Upper lobe of left lung (tissue), 6 donors: ENCODE measurements around the gene CSRP1. TPM values are rescaled to one million over a fixed set of nuclear protein-coding genes. Genes with fewer than 3 reads are reported as not detected.
A peak's percentile ranks its signal among the peaks of the same experiment; 100 is the strongest.

Experiments used
- ATAC-seq, 2 donors: fragments of 200-7000 bp; cut with Tn5 transposase; one replicate each; pipeline ENCODE4 v1.9.1; 2022; ENCODE audit warnings: mild to moderate bottlenecking in 2 of 2, moderate library complexity in 2 of 2; ENCODE audit not compliant: low FRiP score in 2 of 2
- DNase-seq, 2 donors: peaks; one replicate each; pipeline ENCODE4 v3.0.0-alpha.2; 2019 to 2020
- H3K27ac ChIP-seq, 4 donors: fragments of 200-600 bp; sonication (generic); one replicate each; pipeline ENCODE4 v1.5.1; 2016 to 2019
- H3K27me3 ChIP-seq, 4 donors: fragments of 200-600 bp; sonication (generic); one replicate each; pipeline ENCODE4 v1.5.1; 2017 to 2019
- H3K36me3 ChIP-seq, 4 donors: fragments of 200-600 bp; sonication (generic); one replicate each; pipeline ENCODE4 v1.5.1; 2016 to 2019
- H3K4me1 ChIP-seq, 4 donors: fragments of 200-600 bp; sonication (generic); one replicate each; pipeline ENCODE4 v1.5.1; 2018 to 2019
- H3K4me3 ChIP-seq, 4 donors: fragments of 200-600 bp; sonication (generic); one replicate each; pipeline ENCODE4 v1.5.1; 2017 to 2019; ENCODE audit warnings: mild to moderate bottlenecking in 2 of 4, moderate library complexity in 1 of 4
- H3K9me3 ChIP-seq, 4 donors: fragments of 200-600 bp; sonication (generic); one replicate each; pipeline ENCODE4 v1.5.1; 2018 to 2019
- EP300 ChIP-seq, 4 donors: sonication (generic); formaldehyde crosslinking; IDR thresholded peaks; one replicate each; pipeline ENCODE4 v1.5.1; 2017; ENCODE audit warnings: antibody characterized with exemption in 4 of 4, control low read depth in 2 of 4
- POLR2A ChIP-seq, 4 donors: fragments of 450-650 bp; IDR thresholded peaks; one replicate each; pipeline ENCODE4 v1.5.1; 2016 to 2017; ENCODE audit warnings: antibody characterized with exemption in 4 of 4, mild to moderate bottlenecking in 2 of 4
- POLR2AphosphoS5 ChIP-seq, 2 donors: sonication (generic); formaldehyde crosslinking; IDR thresholded peaks; one replicate each; pipeline ENCODE4 v1.5.1; 2017; ENCODE audit warnings: antibody characterized with exemption in 2 of 2
- WGBS, 2 donors: methylation state at CpG; one replicate each; pipeline ENCODE4 v1.1.5; 2017 to 2018; 5-methylcytosine and 5-hydroxymethylcytosine counted together
- total RNA-seq, 6 donors: library from RNA; depleted of rRNA in 4 of 6; stranded (reverse); fragments of >200 nt in 4 of 6; gene quantifications; one replicate each; pipeline versions ENCODE4 v1.1.0 to v1.2.1, GENCODE V29; 2016 to 2021
- TF ChIP-seq, protein P1 (sequence below), 6 experiments: fragments of 450-650 bp in 4 of 6; fragments of 200-600 bp in 2 of 6; sonication (generic) in 2 of 6; IDR thresholded peaks; one replicate each; pipeline ENCODE4 v1.5.1; 2016 to 2019; ENCODE audit warnings: antibody characterized with exemption in 6 of 6
- donor health status: DM: no; HTN: no; CAD: no; lungs with moderate emphysema.
- donor health status: DM: no; HTN: yes; CAD: no; lungs with severe emphysema.

Gene CSRP1
- total RNA-seq, 6 donors from 2014 or later, result 200 to 495 (median 327) TPM

- no peak for DNase-seq
- no peak for ATAC-seq
- Histone ChIP-seq H3K36me3 (peaks cover 0 to 7% (median 3%) of the 10 kb centered on the region in 4 donors), H3K27me3 (no peaks in the 10 kb centered on the region), H3K4me1 (peaks cover 36 to 66% (median 45%) of the 10 kb centered on the region in 4 donors), H3K9me3 (no peaks in the 10 kb centered on the region), H3K4me3 (no peak overlapping the region), H3K27ac (peak overlapping the region in 2 of 4 donors; percentile 82 to 85)
- 94 to 100% methylated on average over 3 to 5 of the region's 5 CpGs for WGBS, 2 donors
- TF ChIP-seq POLR2A (IDR thresholded peaks at IDR 0.05) (no peak), EP300 (IDR thresholded peaks at IDR 0.05) (no peak), POLR2AphosphoS5 (IDR thresholded peaks at IDR 0.05) (no peak)
- TF ChIP-seq, protein P1, sequence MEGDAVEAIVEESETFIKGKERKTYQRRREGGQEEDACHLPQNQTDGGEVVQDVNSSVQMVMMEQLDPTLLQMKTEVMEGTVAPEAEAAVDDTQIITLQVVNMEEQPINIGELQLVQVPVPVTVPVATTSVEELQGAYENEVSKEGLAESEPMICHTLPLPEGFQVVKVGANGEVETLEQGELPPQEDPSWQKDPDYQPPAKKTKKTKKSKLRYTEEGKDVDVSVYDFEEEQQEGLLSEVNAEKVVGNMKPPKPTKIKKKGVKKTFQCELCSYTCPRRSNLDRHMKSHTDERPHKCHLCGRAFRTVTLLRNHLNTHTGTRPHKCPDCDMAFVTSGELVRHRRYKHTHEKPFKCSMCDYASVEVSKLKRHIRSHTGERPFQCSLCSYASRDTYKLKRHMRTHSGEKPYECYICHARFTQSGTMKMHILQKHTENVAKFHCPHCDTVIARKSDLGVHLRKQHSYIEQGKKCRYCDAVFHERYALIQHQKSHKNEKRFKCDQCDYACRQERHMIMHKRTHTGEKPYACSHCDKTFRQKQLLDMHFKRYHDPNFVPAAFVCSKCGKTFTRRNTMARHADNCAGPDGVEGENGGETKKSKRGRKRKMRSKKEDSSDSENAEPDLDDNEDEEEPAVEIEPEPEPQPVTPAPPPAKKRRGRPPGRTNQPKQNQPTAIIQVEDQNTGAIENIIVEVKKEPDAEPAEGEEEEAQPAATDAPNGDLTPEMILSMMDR (IDR thresholded peaks at IDR 0.05), result no peak
Measured at GRCh38 chr1:201459775-201460174, 47.1 kb downstream of the CSRP1 start.

DNA sequence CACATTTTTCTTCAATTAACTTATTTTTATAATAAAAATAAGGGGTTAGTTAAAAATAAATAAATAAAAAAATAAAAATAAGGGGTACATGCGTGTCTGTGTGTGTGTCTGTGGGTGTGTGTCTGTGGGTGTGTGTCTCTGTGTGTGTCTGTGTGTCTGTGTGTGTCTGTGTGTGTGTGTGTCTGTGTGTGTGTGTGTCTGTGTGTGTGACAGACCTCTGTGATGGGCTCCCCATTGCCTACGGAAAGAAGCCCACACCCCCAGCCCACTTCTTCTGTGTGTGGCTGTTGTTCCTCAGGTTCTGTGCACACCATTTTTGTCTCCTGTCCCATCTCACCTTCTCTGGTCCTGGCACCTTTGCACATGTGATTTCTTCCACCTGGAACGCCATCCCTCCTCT, 47.9 kb downstream of the CSRP1 start:
- TF ChIP-seq POLR2AphosphoS5 (IDR thresholded peaks at IDR 0.05), result no peak
- TF ChIP-seq EP300 (IDR thresholded peaks at IDR 0.05), result no peak
- TF ChIP-seq POLR2A (IDR thresholded peaks at IDR 0.05), result no peak
- TF ChIP-seq, protein P1 (IDR thresholded peaks at IDR 0.05), result no peak
- Histone ChIP-seq H3K27ac (peak overlapping the region in 1 of 4 donors; percentile 5), H3K36me3 (no peaks in the 10 kb centered on the region), H3K4me1 (peaks cover 36 to 66% (median 45%) of the 10 kb centered on the region in 4 donors), H3K4me3 (no peak overlapping the region), H3K27me3 (no peaks in the 10 kb centered on the region), H3K9me3 (no peaks in the 10 kb centered on the region)
- DNase-seq (no peak), ATAC-seq (no peak)
- 93 to 94% methylated on average over 3 of the region's 3 CpGs for WGBS, 2 donors

- TF ChIP-seq POLR2AphosphoS5 (IDR thresholded peaks at IDR 0.05) (no peak), POLR2A (IDR thresholded peaks at IDR 0.05) (no peak), EP300 (IDR thresholded peaks at IDR 0.05) (no peak)
- TF ChIP-seq, protein P1 (IDR thresholded peaks at IDR 0.05), result no peak
- Histone ChIP-seq H3K9me3 (no peaks in the 10 kb centered on the region), H3K4me3 (no peak overlapping the region), H3K36me3 (no peaks in the 10 kb centered on the region), H3K27ac (peak overlapping the region; percentile 37 to 77 (median 66)), H3K4me1 (peaks cover 30 to 55% (median 38%) of the 10 kb centered on the region in 4 donors), H3K27me3 (no peaks in the 10 kb centered on the region)
- 54 to 75% methylated on average over 4 of the region's 4 CpGs for WGBS, 2 donors
- no peak for DNase-seq
- ATAC-seq, result no peak
Measured at GRCh38 chr1:201457508-201457960, 49.4 kb downstream of the CSRP1 start.

GRCh38 chr1:201456499-201457309, 50.2 kb downstream of the CSRP1 start:
- Histone ChIP-seq H3K27me3 (no peaks in the 10 kb centered on the region), H3K4me3 (no peak overlapping the region), H3K4me1 (peaks cover 24 to 52% (median 31%) of the 10 kb centered on the region in 4 donors), H3K9me3 (no peaks in the 10 kb centered on the region), H3K27ac (peak overlapping the region; percentile 61 to 77 (median 66)), H3K36me3 (no peaks in the 10 kb centered on the region)
- DNase-seq (peak in 1 of 2 donors; percentile 86), ATAC-seq (peak; percentile 77 to 83)
- TF ChIP-seq POLR2AphosphoS5 (IDR thresholded peaks at IDR 0.05), result peak; percentile 85 to 92
- TF ChIP-seq EP300 (IDR thresholded peaks at IDR 0.05), result peak in 1 of 4 donors; percentile 73
- peak in 1 of 4 donors; percentile 23 for TF ChIP-seq POLR2A (IDR thresholded peaks at IDR 0.05)
- TF ChIP-seq, protein P1 (IDR thresholded peaks at IDR 0.05), result no peak
- WGBS, 2 donors, result 49 to 55% methylated on average over 11 of the region's 11 CpGs
